GM11168 (cell line): ENCODE data around the gene GPR32.
"Not testable (repeated sequence)": the region's sequence is repeated elsewhere in the genome, so short reads cannot be mapped to it uniquely, and the experiment has no call there.

Source experiments
- in situ Hi-C: fragments of 300-500 bp; cut with MboI; formaldehyde crosslinking; loops from one replicate; pipeline ENCODE4 v1.12.0; 2022; ENCODE audit warnings: low sequenced_read_pairs; ENCODE audit not compliant: unreplicated experiment

Gene GPR32, protein sequence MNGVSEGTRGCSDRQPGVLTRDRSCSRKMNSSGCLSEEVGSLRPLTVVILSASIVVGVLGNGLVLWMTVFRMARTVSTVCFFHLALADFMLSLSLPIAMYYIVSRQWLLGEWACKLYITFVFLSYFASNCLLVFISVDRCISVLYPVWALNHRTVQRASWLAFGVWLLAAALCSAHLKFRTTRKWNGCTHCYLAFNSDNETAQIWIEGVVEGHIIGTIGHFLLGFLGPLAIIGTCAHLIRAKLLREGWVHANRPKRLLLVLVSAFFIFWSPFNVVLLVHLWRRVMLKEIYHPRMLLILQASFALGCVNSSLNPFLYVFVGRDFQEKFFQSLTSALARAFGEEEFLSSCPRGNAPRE

DNA sequence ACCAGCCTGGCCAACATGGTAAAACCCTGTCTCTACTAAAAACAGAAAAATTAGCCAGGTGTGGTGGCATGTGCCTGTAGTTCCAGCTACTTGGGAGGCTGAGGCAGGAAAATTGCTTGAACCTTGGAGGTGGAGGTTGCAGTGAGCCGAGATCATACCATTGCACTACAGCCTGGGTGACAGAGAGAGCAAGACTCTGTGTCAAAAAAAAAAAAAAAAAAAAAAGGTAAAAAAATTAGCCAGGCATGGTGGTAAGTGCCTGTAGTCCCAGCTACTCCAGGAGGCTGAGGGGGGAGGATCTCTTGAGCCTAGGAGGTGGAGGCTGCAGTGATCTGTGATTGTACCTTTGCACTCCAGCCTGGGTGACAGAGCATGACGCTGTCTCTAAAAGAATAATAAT is at the start of gene GPR32:
Gene GPR32, plus strand, starts transcription at position 301 of the 400 bp plus-strand sequence. CDS start 137 bp downstream, outside the sequence.
- in situ Hi-C loops: not testable (repeated sequence)

GRCh38 chr19:50720921-50721381 is 49.3 kb upstream of the GPR32 start:
- in situ Hi-C loops: no loop called here

- in situ Hi-C loops: no loop called here
Measured at GRCh38 chr19:50721441-50722137, 48.7 kb upstream of the GPR32 start.

- in situ Hi-C loops: no loop called here
Measured at GRCh38 chr19:50722201-50723013, 47.9 kb upstream of the GPR32 start.

DNA sequence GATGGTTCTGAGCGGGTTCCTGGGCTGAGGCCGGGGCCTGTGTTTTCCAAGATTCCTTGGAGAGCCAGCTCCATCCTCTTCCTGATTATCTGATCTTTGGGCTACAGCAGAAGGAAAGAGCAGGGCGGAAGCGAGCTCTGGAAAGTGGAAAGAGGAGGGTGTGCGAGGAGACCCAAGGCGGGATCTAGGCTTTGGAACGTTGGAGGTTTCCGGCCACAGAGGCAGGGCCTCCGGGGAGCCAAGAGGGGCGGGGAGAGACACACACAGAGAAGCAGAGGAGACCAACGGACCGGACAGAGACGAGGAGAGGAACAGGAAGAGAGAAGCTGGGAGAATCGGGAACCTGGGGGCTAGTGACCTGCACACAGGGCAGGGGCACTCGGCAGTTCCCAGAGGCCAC is 47.2 kb upstream of the GPR32 start, which contains the start of gene CLEC11A:
Gene CLEC11A, plus strand, starts transcription at position 296 of the 400 bp plus-strand sequence. CDS start 162 bp downstream, outside the sequence.
- in situ Hi-C loops: no loop called here

GRCh38 chr19:50723735-50724521 is 46.3 kb upstream of the GPR32 start:
- in situ Hi-C loops: no loop called here

DNA sequence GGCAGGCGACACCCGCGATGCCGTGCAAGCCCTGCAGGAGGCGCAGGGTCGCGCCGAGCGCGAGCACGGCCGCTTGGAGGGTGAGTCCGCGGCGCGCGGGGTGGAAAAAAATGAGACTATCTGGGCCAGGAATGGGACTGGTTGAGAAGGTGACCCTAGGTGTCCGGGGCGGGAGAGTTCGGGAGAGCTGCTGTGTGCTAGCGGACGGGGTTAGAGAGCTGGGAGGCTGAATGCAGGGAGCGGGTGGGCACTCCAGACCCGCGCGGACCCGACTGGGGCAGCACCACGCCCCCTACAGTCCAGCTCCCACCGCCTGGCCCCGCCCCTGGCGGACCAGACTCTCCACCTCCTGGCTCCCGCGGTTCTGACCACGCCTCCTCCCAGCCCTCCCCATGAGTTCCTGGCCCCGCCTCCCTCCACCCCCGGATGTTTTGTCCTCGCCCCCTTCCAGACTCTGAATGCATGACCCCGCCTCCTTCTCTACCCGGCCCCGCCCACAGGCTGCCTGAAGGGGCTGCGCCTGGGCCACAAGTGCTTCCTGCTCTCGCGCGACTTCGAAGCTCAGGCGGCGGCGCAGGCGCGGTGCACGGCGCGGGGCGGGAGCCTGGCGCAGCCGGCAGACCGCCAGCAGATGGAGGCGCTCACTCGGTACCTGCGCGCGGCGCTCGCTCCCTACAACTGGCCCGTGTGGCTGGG is 45.6 kb upstream of the GPR32 start:
- in situ Hi-C loops: no loop called here

DNA sequence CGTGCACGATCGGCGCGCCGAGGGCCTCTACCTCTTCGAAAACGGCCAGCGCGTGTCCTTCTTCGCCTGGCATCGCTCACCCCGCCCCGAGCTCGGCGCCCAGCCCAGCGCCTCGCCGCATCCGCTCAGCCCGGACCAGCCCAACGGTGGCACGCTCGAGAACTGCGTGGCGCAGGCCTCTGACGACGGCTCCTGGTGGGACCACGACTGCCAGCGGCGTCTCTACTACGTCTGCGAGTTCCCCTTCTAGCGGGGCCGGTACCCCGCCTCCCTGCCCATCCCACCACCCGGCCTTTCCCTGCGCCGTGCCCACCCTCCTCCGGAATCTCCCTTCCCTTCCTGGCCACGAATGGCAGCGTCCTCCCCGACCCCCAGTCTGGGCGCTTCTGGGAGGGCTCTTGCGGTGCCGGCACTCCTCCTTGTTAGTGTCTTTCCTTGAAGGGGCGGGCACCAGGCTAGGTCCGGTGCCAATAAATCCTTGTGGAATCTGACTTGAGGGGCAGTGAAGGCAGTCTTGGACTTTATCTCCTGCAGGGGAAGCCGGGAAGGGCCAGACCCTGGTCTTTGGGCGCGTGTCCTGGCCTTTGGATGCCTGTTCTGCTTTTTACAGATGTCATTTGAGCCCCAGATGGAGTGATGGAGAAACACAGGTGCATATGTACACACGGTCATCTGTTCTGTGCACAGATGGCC is 44.9 kb upstream of the GPR32 start:
- in situ Hi-C loops: no loop called here

GRCh38 chr19:50725911-50726230 is 44.4 kb upstream of the GPR32 start:
- in situ Hi-C loops: no loop called here

DNA sequence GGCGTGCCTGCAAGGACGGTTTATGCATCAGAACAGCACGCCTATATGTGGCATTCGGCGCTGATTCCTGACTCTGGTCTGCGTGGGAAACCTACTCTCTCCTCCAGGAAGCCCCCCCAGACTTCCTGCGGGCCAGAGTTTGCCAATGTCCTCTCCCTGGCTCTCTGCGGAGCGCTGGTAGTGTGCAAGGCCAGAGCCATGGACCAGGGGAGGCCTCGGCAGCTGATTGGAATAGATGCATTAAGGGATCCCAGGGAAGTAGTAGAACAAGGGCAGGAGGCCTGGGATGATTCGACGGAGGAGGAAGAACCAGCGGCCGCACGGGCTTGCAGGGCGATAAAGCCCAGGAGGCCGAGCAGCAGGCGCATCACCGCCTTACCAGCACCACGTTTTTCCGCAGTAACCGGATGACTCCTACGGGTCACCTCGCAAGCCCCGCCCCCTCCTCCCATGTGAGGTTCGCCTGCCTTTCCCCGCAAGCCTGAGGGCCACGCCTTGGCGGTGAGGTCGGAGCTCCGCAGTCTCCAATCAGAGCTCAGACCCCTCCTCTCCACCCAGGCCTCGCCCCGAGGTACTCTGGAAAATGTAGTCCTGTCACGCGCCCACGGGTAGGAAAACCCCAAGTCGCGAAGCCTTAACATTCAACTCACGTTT is 42.1 kb upstream of the GPR32 start:
- in situ Hi-C loops: no loop called here

GRCh38 chr19:50729894-50730293 is 40.4 kb upstream of the GPR32 start:
- in situ Hi-C loops: no loop called here

- in situ Hi-C loops: no loop called here
Measured at GRCh38 chr19:50735869-50736268, 34.4 kb upstream of the GPR32 start.

DNA sequence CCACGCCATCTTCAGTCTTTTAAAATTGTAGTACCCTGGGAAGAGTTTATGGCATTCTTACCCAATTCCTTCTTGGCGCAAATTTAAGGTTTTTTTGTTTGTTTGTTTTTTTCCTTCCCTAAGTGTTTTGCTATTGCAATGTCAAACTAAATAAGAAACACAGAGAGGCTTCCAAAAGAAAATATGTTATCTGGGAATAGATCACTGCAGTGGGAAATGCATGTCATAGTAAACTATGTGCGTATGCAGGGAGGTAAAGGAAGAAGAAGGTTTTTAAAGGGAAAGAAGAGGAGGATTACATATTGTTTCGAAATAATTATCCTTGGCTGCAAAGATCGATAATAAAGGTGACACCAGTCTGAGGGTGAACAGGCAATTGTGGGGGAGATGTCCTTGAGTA is 33.9 kb upstream of the GPR32 start:
- in situ Hi-C loops: no loop called here

GRCh38 chr19:50739132-50739913 is 30.9 kb upstream of the GPR32 start:
- in situ Hi-C loops: no loop called here

DNA sequence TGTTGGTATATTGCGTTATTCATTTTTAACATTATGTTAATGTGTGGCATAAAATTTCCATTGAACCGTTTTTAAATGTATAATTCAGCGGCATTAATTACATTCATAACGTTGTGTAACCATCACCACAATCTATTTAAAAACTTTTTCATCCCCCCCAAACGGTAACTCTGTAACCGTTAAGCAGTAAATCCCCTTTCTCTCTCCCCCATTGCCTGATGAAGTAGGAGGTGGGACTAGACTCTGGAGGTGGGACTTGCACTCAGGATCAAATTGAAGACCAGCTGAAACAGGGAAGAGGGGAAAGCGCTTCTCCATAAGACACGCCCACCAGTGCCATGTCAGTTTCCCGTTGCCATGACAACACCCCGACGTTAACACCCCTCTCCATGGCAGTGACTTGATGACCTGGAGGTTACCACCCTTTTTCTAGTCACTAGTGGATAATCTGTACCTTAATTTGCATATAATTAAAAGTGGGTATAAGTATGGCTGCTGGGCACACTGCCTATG is 30.3 kb upstream of the GPR32 start:
- in situ Hi-C loops: no loop called here

GRCh38 chr19:50741179-50741933 is 28.9 kb upstream of the GPR32 start:
- in situ Hi-C loops: no loop called here

GRCh38 chr19:50743537-50743936 is 26.7 kb upstream of the GPR32 start:
- in situ Hi-C loops: no loop called here
